ENCODE results near the gene AFAP1L2. TPM values are rescaled to one million over a fixed set of nuclear protein-coding genes. Genes with fewer than 3 reads are reported as not detected.

Gene AFAP1L2
- total and polyA plus RNA-seq, 2 donors (not counting 1 experiment from before 2014, with no cell fraction given), result 4.7 to 4.9 TPM

DNA sequence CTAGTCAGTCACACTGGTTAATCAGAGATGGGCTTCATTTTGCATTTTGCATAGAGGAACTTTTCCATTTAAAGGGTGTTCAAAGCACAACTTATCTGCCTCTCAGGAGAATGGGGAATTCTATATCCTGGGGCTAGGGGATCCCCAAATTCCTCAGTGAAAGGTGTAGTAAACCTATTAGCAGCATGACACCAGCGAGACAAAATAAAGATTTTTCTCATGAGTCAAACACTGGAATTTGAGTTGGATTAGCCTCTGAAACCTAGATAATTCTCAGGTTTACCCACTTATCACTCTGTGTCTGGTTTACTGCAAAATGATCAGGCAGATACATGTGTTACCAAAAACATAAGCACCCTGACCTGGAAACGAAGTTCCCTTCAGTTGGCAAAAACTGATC is 2.1 kb downstream of the AFAP1L2 start:
- ChIA-PET POLR2A (no interaction called here), CTCF (no interaction called here)
- Histone ChIP-seq H3K4me1 (ENCODE audit: control insufficient read depth in 2 of 2, insufficient read depth in 2 of 2, low read length in 2 of 2) (peaks cover 12 to 15% of the 10 kb centered on the region in 2 donors), H3K9me3 (ENCODE audit: control extremely low read depth in 1 of 3, control insufficient read depth in 2 of 3, insufficient read depth in 1 of 3, low read length in 2 of 3) (peaks cover 0 to 10% (median 0%) of the 10 kb centered on the region in 3 donors), H3K79me2 (ENCODE audit: control insufficient read depth, insufficient read depth, low read length) (no peaks in the 10 kb centered on the region), H3K27ac (ENCODE audit: low read length in 2 of 2) (no peak overlapping the region), H3K4me2 (replicated peaks; ENCODE audit: low read depth, low read length, poor library complexity, severe bottlenecking) (no peak overlapping the region), H4K20me1 (ENCODE audit: control insufficient read depth, insufficient read depth, low read length, poor library complexity, severe bottlenecking) (no peaks in the 10 kb centered on the region), H3K27me3 (replicated peaks in 1 of 4; ENCODE audit: control extremely low read depth in 1 of 4, control insufficient read depth in 3 of 4, insufficient read depth in 4 of 4, low read length in 3 of 4) (peaks cover 0 to 54% (median 20%) of the 10 kb centered on the region in 4 experiments), H3K4me3 (ENCODE audit: control extremely low read depth in 1 of 5, extremely low read depth in 1 of 5, insufficient read depth in 1 of 5, low read depth in 2 of 5, low read length in 4 of 5) (no peak overlapping the region), H3K36me3 (replicated peaks in 1 of 2; ENCODE audit: control extremely low read depth in 1 of 2, control insufficient read depth in 1 of 2, extremely low read depth in 1 of 2, insufficient read depth in 2 of 2, low read length in 1 of 2) (no peaks in the 10 kb centered on the region), H2AFZ (ENCODE audit: insufficient read depth, low read depth, low read length, poor library complexity, severe bottlenecking) (no peak overlapping the region), H3K9ac (ENCODE audit: low read length) (no peak overlapping the region)
- H3K27ac Mint-ChIP-seq, result no peak overlapping the region
- intact Hi-C loops (cut with micrococcal nuclease), result no loop called here
- no peak overlapping the region for H3K4me3 Mint-ChIP-seq
- WGBS (ENCODE audit: insufficient coverage), result no CpG with 5 or more reads among the region's 2 CpGs
- H3K9me3 Mint-ChIP-seq (ENCODE audit: insufficient read depth), result no peaks in the 10 kb centered on the region
- H3K4me1 Mint-ChIP-seq, result peaks cover 15% of the 10 kb centered on the region
- DNase-seq (no peak), ATAC-seq (ENCODE audit: low read depth) (no peak)
- peaks cover 67% of the 10 kb centered on the region for H3K27me3 Mint-ChIP-seq
- TF ChIP-seq, protein P1, sequence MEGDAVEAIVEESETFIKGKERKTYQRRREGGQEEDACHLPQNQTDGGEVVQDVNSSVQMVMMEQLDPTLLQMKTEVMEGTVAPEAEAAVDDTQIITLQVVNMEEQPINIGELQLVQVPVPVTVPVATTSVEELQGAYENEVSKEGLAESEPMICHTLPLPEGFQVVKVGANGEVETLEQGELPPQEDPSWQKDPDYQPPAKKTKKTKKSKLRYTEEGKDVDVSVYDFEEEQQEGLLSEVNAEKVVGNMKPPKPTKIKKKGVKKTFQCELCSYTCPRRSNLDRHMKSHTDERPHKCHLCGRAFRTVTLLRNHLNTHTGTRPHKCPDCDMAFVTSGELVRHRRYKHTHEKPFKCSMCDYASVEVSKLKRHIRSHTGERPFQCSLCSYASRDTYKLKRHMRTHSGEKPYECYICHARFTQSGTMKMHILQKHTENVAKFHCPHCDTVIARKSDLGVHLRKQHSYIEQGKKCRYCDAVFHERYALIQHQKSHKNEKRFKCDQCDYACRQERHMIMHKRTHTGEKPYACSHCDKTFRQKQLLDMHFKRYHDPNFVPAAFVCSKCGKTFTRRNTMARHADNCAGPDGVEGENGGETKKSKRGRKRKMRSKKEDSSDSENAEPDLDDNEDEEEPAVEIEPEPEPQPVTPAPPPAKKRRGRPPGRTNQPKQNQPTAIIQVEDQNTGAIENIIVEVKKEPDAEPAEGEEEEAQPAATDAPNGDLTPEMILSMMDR (IDR thresholded peaks at IDR 0.05), result no peak
- no peak for TF ChIP-seq EZH2 (IDR thresholded peaks at IDR 0.05; ENCODE audit: borderline replicate concordance, insufficient read depth, low read depth, low read length, poor library complexity, severe bottlenecking)

DNA sequence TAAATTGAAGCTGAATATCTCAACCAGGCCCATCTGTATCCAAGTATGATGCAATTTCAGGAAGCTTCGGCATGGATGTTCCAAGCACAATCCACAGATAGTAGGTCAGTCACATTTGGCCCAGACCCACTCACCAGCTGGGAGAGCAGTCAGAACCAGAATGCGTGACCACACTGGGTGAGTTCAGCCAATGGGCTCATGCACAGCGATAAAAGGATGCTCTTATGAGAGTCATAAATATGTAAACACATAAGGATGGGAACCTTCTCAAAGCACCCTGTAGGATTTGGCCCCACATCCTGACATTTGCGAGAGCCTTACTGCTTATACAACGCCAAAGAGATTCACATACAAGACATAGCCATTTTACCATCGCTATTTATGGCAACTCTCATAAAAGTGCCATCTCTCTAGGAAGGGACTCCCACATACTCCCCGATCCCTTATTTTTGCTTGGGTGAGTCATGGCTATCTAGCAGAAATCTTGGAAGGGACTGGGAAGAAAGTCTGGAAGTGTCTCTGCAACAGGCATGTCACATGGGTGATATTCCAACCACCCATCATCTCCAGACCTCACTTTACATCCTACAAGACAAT is 3.0 kb downstream of the AFAP1L2 start:
- no peak overlapping the region for H2AFZ ChIP-seq (ENCODE audit: insufficient read depth, low read depth, low read length, poor library complexity, severe bottlenecking)
- no peaks in the 10 kb centered on the region for H3K9me3 Mint-ChIP-seq (ENCODE audit: insufficient read depth)
- H3K4me1 ChIP-seq (ENCODE audit: control insufficient read depth in 2 of 2, insufficient read depth in 2 of 2, low read length in 2 of 2), result peaks cover 12 to 15% of the 10 kb centered on the region in 2 donors
- H3K27me3 Mint-ChIP-seq, result peaks cover 70% of the 10 kb centered on the region
- ChIA-PET POLR2A (no interaction called here), CTCF (no interaction called here)
- H4K20me1 ChIP-seq (ENCODE audit: control insufficient read depth, insufficient read depth, low read length, poor library complexity, severe bottlenecking), result no peaks in the 10 kb centered on the region
- no peak for DNase-seq
- peaks cover 15% of the 10 kb centered on the region for H3K4me1 Mint-ChIP-seq
- WGBS (ENCODE audit: insufficient coverage), result 82% methylated on average over 3 of the region's 7 CpGs
- no peaks in the 10 kb centered on the region for H3K36me3 ChIP-seq (replicated peaks in 1 of 2; ENCODE audit: control extremely low read depth in 1 of 2, control insufficient read depth in 1 of 2, extremely low read depth in 1 of 2, insufficient read depth in 2 of 2, low read length in 1 of 2)
- ATAC-seq (ENCODE audit: low read depth), result no peak
- H3K79me2 ChIP-seq (ENCODE audit: control insufficient read depth, insufficient read depth, low read length), result no peaks in the 10 kb centered on the region
- H3K9ac ChIP-seq (ENCODE audit: low read length), result no peak overlapping the region
- no peak overlapping the region for H3K27ac Mint-ChIP-seq
- no peak overlapping the region for H3K4me2 ChIP-seq (replicated peaks; ENCODE audit: low read depth, low read length, poor library complexity, severe bottlenecking)
- no peak overlapping the region for H3K4me3 Mint-ChIP-seq
- intact Hi-C loops (cut with micrococcal nuclease), result no loop called here
- peaks cover 0 to 10% (median 0%) of the 10 kb centered on the region in 3 donors for H3K9me3 ChIP-seq (ENCODE audit: control extremely low read depth in 1 of 3, control insufficient read depth in 2 of 3, insufficient read depth in 1 of 3, low read length in 2 of 3)
- no peak overlapping the region for H3K4me3 ChIP-seq (ENCODE audit: control extremely low read depth in 1 of 5, extremely low read depth in 1 of 5, insufficient read depth in 1 of 5, low read depth in 2 of 5, low read length in 4 of 5)
- H3K27ac ChIP-seq (ENCODE audit: low read length in 2 of 2), result no peak overlapping the region
- TF ChIP-seq, protein P1 (IDR thresholded peaks at IDR 0.05), result no peak
- TF ChIP-seq EZH2 (IDR thresholded peaks at IDR 0.05; ENCODE audit: borderline replicate concordance, insufficient read depth, low read depth, low read length, poor library complexity, severe bottlenecking), result no peak
- H3K27me3 ChIP-seq (replicated peaks in 1 of 4; ENCODE audit: control extremely low read depth in 1 of 4, control insufficient read depth in 3 of 4, insufficient read depth in 4 of 4, low read length in 3 of 4), result peaks cover 0 to 51% (median 20%) of the 10 kb centered on the region in 4 experiments
